Stimulated activated CD8-positive, alpha-beta memory T cell treated with anti-CD3 and anti-CD28 coated beads, Interleukin-15, amount 100 ng/mL, for 4 hours (primary cell): ENCODE measurements around the gene RAI1.

Experiments
- DNase-seq, 2 donors: peaks; one replicate each; pipeline ENCODE4 v3.0.0-alpha.2; 2020; ENCODE audit warnings: low read depth in 2 of 2

Gene RAI1

GRCh38 chr17:17698371-17698770, 17.1 kb downstream of the RAI1 start:
- no peak for DNase-seq

- no peak for DNase-seq
These were observed 17.7 kb downstream of the RAI1 start for GRCh38 chr17:17698869-17699351.

- no peak for DNase-seq
These were observed 18.2 kb downstream of the RAI1 start for GRCh38 chr17:17699491-17699890.

GRCh38 chr17:17700251-17700969, 19.2 kb downstream of the RAI1 start:
- no peak for DNase-seq

DNA sequence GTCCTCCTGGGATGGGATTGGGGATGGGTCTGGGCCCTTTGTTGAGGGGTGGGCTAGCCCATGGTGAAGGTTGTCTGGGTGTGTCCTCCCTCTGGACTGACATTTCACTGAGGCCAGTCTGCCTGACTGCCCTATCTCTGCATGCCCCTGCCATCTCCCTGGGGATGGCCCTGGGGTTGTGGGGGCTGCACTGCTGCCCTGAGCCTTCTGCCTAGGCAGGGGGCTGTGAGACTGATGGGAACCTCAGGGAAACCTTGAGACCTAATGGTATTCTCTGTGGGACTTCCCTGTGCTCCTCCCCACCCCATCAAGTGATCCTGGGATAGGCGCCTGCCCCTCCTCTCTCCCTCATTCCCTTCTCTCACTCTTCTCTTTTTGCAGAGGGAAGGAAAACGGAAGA, 19.9 kb downstream of the RAI1 start:
- no peak for DNase-seq

- no peak for DNase-seq
These were observed 20.4 kb downstream of the RAI1 start for GRCh38 chr17:17701658-17702057.

GRCh38 chr17:17702449-17703139, 21.3 kb downstream of the RAI1 start:
- DNase-seq: no peak

DNA sequence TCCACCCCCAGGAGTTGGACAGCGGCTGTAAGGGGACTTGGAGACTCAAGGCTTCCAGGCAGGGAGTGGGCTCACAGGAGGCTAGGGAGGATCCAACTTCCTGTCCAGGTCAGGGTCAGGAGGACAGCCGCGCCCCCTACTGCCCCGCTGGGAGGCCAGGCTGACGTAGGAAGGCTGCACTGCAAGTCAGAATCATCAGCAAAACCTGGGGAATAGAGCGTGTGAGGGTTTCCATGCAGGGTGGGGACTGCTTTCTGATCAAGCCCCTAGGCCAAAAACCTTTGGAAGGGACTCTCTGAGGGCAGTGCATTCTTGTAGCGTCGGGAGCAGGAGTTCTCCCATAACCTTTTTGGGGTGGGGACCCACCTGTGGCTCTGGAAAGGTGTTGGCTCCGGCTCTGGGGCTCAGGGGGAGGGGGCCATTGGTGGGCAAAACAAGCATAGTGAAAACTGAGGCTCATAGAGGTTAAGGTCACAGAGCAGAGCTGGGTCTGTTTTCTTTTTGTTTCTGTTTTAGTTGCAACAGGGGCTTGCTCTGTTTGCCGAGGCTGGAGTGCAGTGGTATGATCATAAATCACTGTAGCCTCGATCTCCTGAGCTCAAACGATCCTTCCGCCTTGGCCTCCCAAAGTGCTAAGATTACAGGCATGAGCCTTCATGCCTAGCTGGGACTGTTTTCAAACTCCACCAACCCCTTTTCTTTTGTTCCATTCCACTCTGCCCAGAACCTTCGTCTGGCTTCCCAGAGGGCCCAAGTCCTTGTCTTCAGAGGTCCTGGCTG, 22.1 kb downstream of the RAI1 start:
- DNase-seq: no peak

DNA sequence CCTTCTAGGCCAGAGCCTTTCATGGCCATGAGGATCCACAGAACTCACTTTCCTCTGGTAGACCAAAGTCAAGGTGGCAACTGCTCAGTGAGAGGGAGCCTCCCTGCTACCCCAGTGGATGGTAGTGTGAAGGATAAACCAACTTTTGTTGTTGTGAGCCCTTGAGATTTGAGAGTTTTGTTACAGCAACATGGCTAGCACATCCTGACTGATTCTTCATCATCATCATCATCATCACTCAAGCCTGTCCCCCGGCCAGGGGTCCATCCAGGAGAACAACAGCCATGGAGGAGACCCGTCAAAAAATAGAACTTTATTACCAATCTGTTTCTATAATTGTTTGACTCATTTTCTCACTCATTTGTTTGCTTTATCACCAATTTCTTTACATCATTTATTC, 23.7 kb downstream of the RAI1 start:
- no peak for DNase-seq

DNA sequence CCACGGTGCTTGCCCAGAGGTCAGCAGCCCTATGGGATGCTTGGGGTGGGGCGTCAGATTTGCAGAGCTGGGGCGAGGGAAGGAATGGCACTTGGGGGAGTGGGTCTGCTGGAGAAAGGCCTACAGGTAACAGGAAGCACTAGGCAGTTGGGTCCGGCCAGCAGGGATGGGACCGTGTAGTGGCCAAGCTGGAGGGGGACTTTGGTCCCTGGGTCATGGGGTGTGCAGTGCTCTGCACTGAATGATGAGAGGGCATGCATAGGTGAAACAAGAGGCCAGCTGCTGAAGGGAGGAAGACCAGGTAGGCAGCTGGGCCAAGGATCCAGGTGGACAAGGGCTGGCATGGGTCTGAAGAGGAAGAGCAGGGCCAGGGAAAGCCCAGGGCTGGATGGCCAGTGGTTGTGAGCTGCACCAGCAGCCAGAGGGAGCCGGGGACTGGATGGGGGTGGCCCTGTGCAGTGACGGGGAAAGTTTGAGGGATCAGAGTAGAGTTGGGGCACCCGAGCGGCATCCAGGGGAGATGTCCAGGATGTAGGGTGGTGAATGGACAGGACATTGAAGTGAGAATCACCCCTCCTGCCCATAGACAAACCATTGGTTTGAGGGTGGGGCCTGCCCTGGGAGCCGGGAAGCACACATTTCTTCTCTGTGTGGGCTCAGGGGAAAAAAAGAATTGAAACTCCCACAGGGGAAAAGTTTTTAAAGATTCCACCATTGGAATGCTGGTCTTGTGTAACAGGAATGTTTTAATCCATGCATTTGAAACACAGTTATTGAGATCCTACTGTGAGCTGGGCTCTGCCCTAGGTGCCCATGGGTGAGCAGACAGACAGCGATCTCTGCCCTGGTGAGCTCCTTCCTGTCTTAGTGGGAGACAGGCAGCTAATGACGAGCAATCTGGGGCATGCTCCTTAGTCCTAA, 25.1 kb downstream of the RAI1 start:
- no peak for DNase-seq

- DNase-seq: no peak
These were observed 27.0 kb downstream of the RAI1 start for GRCh38 chr17:17708295-17708694.

DNA sequence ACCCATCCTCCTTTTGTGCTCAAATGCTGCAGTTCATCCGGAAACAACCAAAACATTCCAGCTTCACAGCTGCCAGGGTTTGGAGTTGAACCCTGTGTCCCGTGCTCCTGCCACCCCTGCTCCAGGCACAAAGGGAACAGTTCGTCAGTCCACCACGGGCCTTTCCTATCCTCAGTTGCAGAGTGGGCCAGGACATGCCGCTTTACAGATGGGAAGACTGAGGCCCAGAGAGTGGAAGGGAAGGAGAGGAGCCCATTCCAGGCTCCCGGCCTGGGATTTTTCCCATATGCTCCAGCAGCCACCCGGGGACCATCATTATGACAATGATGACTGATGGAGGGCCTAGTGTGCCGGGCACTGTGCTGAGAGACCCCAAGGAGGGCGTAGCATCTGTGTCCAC, 27.6 kb downstream of the RAI1 start:
- no peak for DNase-seq

DNA sequence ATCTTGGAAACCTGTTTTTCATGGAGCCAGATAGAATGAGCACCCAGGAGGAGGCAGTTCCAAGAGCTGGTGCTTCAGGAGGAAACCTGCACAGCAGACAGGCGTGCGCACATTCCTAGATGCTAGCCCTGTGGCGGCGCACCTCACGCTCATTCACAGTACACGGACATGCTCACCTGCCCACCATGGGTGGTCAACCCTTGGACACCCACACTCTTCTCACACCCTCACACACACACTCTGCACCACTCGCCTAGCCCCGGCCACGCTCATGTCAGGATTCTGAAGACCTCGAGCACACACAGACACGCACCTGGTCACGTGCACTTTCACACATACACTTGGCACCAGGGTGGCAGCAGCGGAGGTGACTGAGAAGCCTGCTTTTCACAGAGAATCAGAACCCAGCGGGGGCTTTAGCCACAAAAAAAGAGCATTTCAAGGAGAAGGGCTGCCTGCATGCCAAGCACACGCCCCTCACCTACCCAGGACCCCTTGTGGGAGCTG, 28.6 kb downstream of the RAI1 start:
- DNase-seq: no peak

DNA sequence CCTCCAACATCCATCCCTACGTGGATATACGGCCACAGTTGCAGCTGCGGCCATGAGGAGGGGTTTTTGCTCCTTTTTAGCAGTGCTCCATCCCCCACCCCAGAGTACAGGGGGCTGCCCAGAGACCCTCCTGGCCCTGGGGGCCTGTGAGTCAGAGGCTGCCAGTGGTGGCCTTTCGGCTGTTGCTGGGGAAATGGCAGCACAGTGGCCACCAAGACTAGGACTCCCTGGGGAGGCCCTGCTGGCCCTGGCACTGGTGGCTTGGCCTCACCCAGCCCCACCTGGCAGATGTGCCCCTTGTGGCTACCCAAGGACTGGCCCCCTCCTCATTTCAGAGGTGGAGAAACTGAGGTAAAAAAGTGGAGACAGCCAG, 29.1 kb downstream of the RAI1 start:
- DNase-seq: no peak

DNA sequence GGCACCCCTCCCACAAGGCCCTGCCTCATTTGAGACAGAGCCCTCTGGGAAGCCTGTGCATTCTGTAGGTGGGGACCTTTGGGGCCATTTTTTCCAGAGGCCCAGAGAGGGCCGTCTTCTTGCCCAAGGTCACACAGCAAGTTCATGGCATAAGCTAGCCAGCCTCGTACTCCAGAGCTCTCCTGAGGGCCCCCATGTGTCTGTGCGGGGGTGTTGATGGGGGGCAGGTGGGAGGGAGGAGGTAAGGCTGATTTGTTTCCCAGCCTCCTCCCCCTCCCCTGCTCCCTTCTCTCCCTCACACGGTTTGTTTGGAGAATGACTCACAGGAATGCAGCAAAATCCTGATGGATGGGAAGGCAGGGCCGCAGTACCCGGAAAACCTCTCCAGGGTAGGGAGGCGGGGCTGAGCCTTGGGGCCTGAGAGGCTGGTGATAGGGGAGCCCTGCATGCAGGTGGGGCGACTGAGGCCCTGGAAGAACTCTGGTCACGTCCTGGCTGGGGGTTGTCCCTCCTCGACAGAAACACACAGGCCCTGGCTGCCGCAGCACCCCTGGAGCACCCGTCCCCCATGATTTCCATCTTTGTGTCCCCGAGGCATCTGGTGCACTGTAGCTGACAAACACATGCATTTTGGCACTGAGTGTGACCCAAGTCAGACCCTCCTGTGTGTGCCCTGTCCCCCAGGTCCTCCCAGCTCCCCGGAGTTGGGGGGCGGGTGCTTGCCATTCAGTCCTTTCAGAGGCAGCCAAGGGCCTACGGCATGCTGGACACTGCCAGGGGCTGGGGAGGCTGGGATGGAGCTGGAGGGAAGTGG, 29.7 kb downstream of the RAI1 start:
- DNase-seq: no peak

GRCh38 chr17:17711641-17712162, 30.4 kb downstream of the RAI1 start:
- no peak for DNase-seq

DNA sequence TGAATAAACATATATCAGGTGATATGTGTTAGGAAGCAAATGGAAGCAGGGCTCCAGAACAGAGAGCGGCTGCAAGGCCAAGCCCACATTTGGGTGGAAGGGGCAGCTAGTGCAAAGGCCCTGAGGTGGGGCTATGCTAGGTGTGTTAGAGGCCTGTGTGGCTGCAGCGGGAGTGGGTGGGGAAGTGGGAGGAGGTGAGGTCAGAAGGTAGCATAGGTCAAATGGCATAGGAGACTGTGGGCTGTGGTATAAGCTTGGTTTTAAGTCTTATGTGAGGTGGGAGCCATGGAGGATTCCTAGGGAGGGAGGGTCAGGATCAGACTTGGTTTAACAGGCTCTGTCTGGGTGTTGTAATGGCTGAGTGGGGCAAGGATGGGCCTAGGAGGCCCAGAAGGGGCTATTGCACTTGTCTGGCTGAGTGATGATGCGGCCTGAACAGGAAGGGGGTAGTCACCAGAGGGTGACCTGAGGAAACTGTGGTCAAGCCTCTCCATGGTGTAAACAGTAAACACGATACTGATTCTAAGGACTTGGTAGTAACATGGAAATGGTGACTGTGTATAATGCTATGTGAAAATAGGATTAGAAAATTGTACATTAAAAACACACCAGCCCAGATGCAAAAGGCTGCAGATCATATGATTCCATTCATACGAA, 31.1 kb downstream of the RAI1 start:
- no peak for DNase-seq

DNA sequence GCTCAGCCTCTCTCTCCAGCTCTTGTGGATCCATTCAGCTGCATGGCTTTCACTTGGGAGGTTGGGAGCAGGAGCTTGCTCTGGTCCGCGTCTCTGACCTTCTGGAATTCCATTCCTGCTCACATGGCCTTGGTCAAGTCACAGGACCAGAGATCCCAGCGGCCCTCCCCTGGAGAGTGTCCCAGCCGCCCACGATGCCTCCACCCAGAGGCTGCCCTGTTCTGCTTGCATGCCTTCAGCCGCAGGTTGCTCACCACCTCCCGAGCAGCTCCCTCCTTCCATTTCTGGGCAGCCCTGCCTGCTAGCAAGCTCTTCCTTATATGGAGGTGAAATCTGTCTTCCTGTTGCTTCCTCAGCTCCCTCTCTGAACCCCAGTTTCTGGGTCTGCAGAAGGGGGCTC, 32.6 kb downstream of the RAI1 start:
- no peak for DNase-seq

DNA sequence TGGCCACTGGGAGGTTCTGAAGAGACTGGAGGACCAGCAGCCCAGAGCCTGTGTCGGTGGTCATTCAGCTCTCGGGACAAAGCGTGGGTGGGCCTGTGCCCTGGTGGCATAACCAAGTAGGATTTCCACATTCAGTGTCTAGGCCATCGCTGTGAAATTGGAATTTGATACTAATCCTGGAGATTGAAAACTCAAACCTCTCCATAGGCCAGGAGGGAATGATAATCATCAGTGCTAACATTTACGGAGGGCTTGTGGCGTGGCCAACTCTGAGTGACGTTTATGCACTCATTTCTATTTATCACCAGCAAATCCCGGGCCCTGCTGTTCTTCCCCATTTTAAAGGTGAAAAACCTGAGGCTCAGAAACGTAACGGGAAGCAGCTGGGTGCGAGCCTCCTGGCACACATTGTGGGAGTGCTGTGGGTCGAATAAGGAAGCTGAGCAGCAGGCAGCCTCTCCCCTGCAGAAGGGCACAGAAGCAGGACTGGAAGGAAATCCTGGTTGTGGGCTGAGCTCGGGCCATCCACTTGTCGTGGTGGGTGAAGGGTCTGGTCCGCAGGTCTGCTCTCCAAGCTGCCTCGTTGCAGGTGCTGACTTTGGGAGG, 33.1 kb downstream of the RAI1 start:
- no peak for DNase-seq
